IMR-90 (cell line): Measurements from ENCODE around the gene DSC2. TPM values are rescaled to one million over a fixed set of nuclear protein-coding genes. Genes with fewer than 3 reads are reported as not detected.

ENCODE experiments used
- ATAC-seq: fragments of 200-7000 bp; cut with Tn5 transposase; 2 replicates; pipeline ENCODE4 v1.9.1; 2020; ENCODE audit warnings: low read depth, mild to moderate bottlenecking, moderate library complexity
- BruUV-seq: library from RNA; stranded (reverse); fragments of 400-500 nt; replicated peaks from 2 replicates; lab custom pipeline; 2021; lab: Mats Ljungman, UMichigan
- CTCF ChIA-PET: fragments of 300-600 bp; formaldehyde crosslinking; extraction: SDS; loops from one replicate; lab custom pipeline; 2021; ENCODE audit warnings: antibody characterized with exemption; lab: Yijun Ruan, JAX
- POLR2A ChIA-PET: fragments of 300-600 bp; sonication (Branson Sonifier 250); formaldehyde crosslinking; loops from one replicate; lab custom pipeline; 2022; ENCODE audit warnings: antibody characterized with exemption; ENCODE audit not compliant: unreplicated experiment; lab: Charles Lee
- DNase-seq: peaks from one replicate; pipeline ENCODE4 v3.0.0; 2013
- H2AFZ ChIP-seq: replicated peaks from 2 replicates; pipeline ENCODE3; 2013; ENCODE audit warnings: low read length, mild to moderate bottlenecking; ENCODE audit not compliant: poor library complexity
- H2AK5ac ChIP-seq: 2 replicates; pipeline ENCODE4 v1.6.1; 2013; ENCODE audit warnings: low read depth, low read length, inconsistent platforms
- H2AK9ac ChIP-seq: replicated peaks from 2 replicates; pipeline ENCODE3; 2013; ENCODE audit warnings: mild to moderate bottlenecking, low read depth, low read length, moderate library complexity; ENCODE audit not compliant: poor library complexity
- H2BK120ac ChIP-seq: 2 replicates; pipeline ENCODE4 v1.6.1; 2013; ENCODE audit warnings: low read depth, low read length, inconsistent platforms
- H2BK15ac ChIP-seq: 3 replicates; pipeline ENCODE4 v1.6.1; 2013; ENCODE audit warnings: low read depth, low read length, inconsistent platforms
- H2BK20ac ChIP-seq: 2 replicates; pipeline ENCODE4 v1.6.1; 2013; ENCODE audit warnings: low read depth, mild to moderate bottlenecking, inconsistent platforms, low read length, moderate library complexity
- H2BK5ac ChIP-seq: 2 replicates; pipeline ENCODE4 v1.6.1; 2013; ENCODE audit warnings: mild to moderate bottlenecking, low read depth, low read length, inconsistent platforms; ENCODE audit not compliant: poor library complexity, severe bottlenecking
- H3K14ac ChIP-seq: replicated peaks from 2 replicates; pipeline ENCODE4 v1.6.1; 2013; ENCODE audit warnings: low read depth, low read length, inconsistent platforms
- H3K18ac ChIP-seq: 2 replicates; pipeline ENCODE4 v1.6.1; 2013; ENCODE audit warnings: low read depth, low read length, control low read depth
- H3K23ac ChIP-seq: 2 replicates; pipeline ENCODE4 v1.6.1; 2013; ENCODE audit warnings: low read depth, low read length, inconsistent platforms
- H3K27ac ChIP-seq: 2 replicates; pipeline ENCODE4 v1.5.1; 2013; ENCODE audit warnings: mild to moderate bottlenecking, control low read depth, low read length; ENCODE audit not compliant: insufficient read depth
- H3K27me3 ChIP-seq: 2 replicates; pipeline ENCODE4 v1.6.1; 2013; ENCODE audit warnings: low read length; ENCODE audit not compliant: control insufficient read depth, insufficient read depth
- H3K36me3 ChIP-seq: 2 replicates; pipeline ENCODE4 v1.6.1; 2013; ENCODE audit warnings: low read length, mixed read lengths; ENCODE audit not compliant: control insufficient read depth, insufficient read depth
- H3K4ac ChIP-seq: 2 replicates; pipeline ENCODE4 v1.6.1; 2013; ENCODE audit warnings: low read depth, low read length, inconsistent platforms
- H3K4me1 ChIP-seq: 2 replicates; pipeline ENCODE4 v1.6.1; 2013; ENCODE audit warnings: low read length, mixed read lengths; ENCODE audit not compliant: control insufficient read depth, insufficient read depth
- H3K4me2 ChIP-seq: 2 replicates; pipeline ENCODE4 v1.6.1; 2013; ENCODE audit warnings: low read depth, mild to moderate bottlenecking, control low read depth, low read length, moderate library complexity
- H3K4me3 ChIP-seq: 2 replicates; pipeline ENCODE4 v1.5.1; 2013; ENCODE audit warnings: low read depth, mild to moderate bottlenecking, control low read depth, low read length, moderate library complexity; ENCODE audit not compliant: insufficient read depth
- H3K56ac ChIP-seq: 2 replicates; pipeline ENCODE4 v1.6.1; 2013; ENCODE audit warnings: low read length, inconsistent platforms; ENCODE audit not compliant: insufficient read depth; ENCODE audit errors: extremely low read depth
- H3K79me1 ChIP-seq, 2 experiments: 2 replicates each; pipeline ENCODE4 v1.6.1; 2013; ENCODE audit warnings: low read length in 2 of 2, inconsistent platforms in 1 of 2, low read depth in 1 of 2
- H3K9ac ChIP-seq: 2 replicates; pipeline ENCODE4 v1.6.1; 2013; ENCODE audit warnings: low read depth, low read length, control low read depth
- H3K9me1 ChIP-seq: 2 replicates; pipeline ENCODE4 v1.6.1; 2013; ENCODE audit warnings: low read length, inconsistent platforms; ENCODE audit not compliant: insufficient read depth
- H3K9me3 ChIP-seq: 2 replicates; pipeline ENCODE4 v1.6.1; 2013; ENCODE audit warnings: low read length; ENCODE audit not compliant: control insufficient read depth, insufficient read depth
- H4K20me1 ChIP-seq: 2 replicates; pipeline ENCODE4 v1.6.1; 2013; ENCODE audit warnings: low read length, inconsistent platforms; ENCODE audit not compliant: insufficient read depth
- H4K5ac ChIP-seq: 2 replicates; pipeline ENCODE4 v1.6.1; 2013; ENCODE audit warnings: mild to moderate bottlenecking, low read depth, low read length, control low read depth
- H4K8ac ChIP-seq, 2 experiments: 2 replicates each; pipeline ENCODE4 v1.6.1; 2013; ENCODE audit warnings: low read depth in 2 of 2, low read length in 2 of 2, control low read depth in 1 of 2, inconsistent platforms in 1 of 2
- H4K91ac ChIP-seq: 2 replicates; pipeline ENCODE4 v1.6.1; 2013; ENCODE audit warnings: low read depth, low read length, inconsistent platforms; ENCODE audit not compliant: insufficient read depth
- BHLHE40 ChIP-seq: fragments of 150-350 bp; IDR thresholded peaks from 2 replicates; pipeline ENCODE4 v1.6.1; 2016; ENCODE audit warnings: mild to moderate bottlenecking, low read depth, low read length
- CEBPB ChIP-seq: IDR thresholded peaks from 2 replicates; pipeline ENCODE4 v1.6.1; 2012; ENCODE audit warnings: low read depth, low read length, improper control_type of control experiment
- CHD1 ChIP-seq: IDR thresholded peaks from 2 replicates; pipeline ENCODE4 v1.6.1; 2012; ENCODE audit warnings: low read depth, low read length, improper control_type of control experiment
- ELK1 ChIP-seq: fragments of 150-350 bp; IDR thresholded peaks from 2 replicates; pipeline ENCODE4 v1.6.1; 2016; ENCODE audit warnings: low read depth, mild to moderate bottlenecking, low read length, moderate library complexity, borderline replicate concordance
- FOS ChIP-seq: fragments of 150-350 bp; IDR thresholded peaks from 2 replicates; pipeline ENCODE4 v1.6.1; 2016; ENCODE audit warnings: low read depth, low read length
- MAFK ChIP-seq: IDR thresholded peaks from 2 replicates; pipeline ENCODE4 v1.6.1; 2012; ENCODE audit warnings: low read depth, low read length, improper control_type of control experiment
- MAZ ChIP-seq: IDR thresholded peaks from 2 replicates; pipeline ENCODE4 v1.6.1; 2012; ENCODE audit warnings: low read depth, mild to moderate bottlenecking, low read length, improper control_type of control experiment, moderate library complexity, borderline replicate concordance
- MXI1 ChIP-seq: IDR thresholded peaks from 2 replicates; pipeline ENCODE4 v1.6.1; 2012; ENCODE audit warnings: low read depth, mild to moderate bottlenecking, low read length, moderate library complexity, borderline replicate concordance
- NFE2L2 ChIP-seq: fragments of 150-350 bp; IDR thresholded peaks from 2 replicates; pipeline ENCODE4 v1.6.1; 2016; ENCODE audit warnings: low read depth, mild to moderate bottlenecking, low read length
- POLR2A ChIP-seq: IDR thresholded peaks from 2 replicates; pipeline ENCODE4 v1.6.1; 2012; ENCODE audit warnings: mild to moderate bottlenecking, low read depth, low read length
- RAD21 ChIP-seq: IDR thresholded peaks from 2 replicates; pipeline ENCODE4 v1.6.1; 2012; ENCODE audit warnings: low read length, improper control_type of control experiment
- RCOR1 ChIP-seq: IDR thresholded peaks from 2 replicates; pipeline ENCODE4 v1.6.1; 2012; ENCODE audit warnings: mild to moderate bottlenecking, low read length, improper control_type of control experiment; ENCODE audit not compliant: insufficient replicate concordance
- RFX5 ChIP-seq: IDR thresholded peaks from 2 replicates; pipeline ENCODE4 v1.8.0; 2012; ENCODE audit warnings: low read depth, mild to moderate bottlenecking, low read length, moderate library complexity
- SMC3 ChIP-seq: fragments of 150-350 bp; IDR thresholded peaks from 2 replicates; pipeline ENCODE4 v1.6.1; 2016; ENCODE audit warnings: low read depth, mild to moderate bottlenecking, antibody characterized with exemption, low read length, moderate library complexity
- USF2 ChIP-seq: fragments of 150-350 bp; IDR thresholded peaks from 2 replicates; pipeline ENCODE4 v1.6.1; 2017; ENCODE audit warnings: mild to moderate bottlenecking, antibody characterized with exemption, low read length, low read depth
- WGBS, 2 experiments: methylation state at CpG; one replicate each; pipeline versions ENCODE4 v1.1.5 to v1.1.7; 2013; ENCODE audit warnings: missing lambda C conversion rate in 2 of 2; ENCODE audit not compliant: insufficient read length in 1 of 2; ENCODE audit errors: extremely low coverage in 2 of 2; 5-methylcytosine and 5-hydroxymethylcytosine counted together
- dilution Hi-C: fragments of 300-500 bp; cut with HindIII; formaldehyde crosslinking; loops from one replicate; pipeline ENCODE4 v1.14.3; 2018; ENCODE audit warnings: low sequenced_read_pairs; ENCODE audit not compliant: unreplicated experiment
- in situ Hi-C: fragments of 300-500 bp; cut with MboI; formaldehyde crosslinking; loops from 3 replicates; pipeline ENCODE4 v1.14.3; 2019; ENCODE audit warnings: low sequenced_read_pairs, inconsistent platforms, mixed read lengths
- intact Hi-C: fragments of 100-400 bp; cut with micrococcal nuclease; formaldehyde crosslinking; loops from 2 replicates; pipeline ENCODE4 v1.10.0; 2022
- polyA plus RNA-seq, 3 experiments: library from polyadenylated mRNA; depleted of rRNA; stranded (reverse); fragments of >200 nt; gene quantifications; 2 replicates each; pipeline ENCODE4 v1.2.3, GENCODE V29; 2012; ENCODE audit warnings: low replicate concordance in 1 of 3
- total RNA-seq: library from RNA; depleted of rRNA; stranded (reverse); fragments of >200 nt; gene quantifications from 2 replicates; pipeline ENCODE4 v1.2.3, GENCODE V29; 2012
- TF ChIP-seq, protein P1 (sequence below): conservative IDR thresholded peaks from 2 replicates; pipeline ENCODE4 v1.5.1; 2012; ENCODE audit warnings: mild to moderate bottlenecking, low read depth, low read length, improper control_type of control experiment

Gene DSC2
- total and polyA plus RNA-seq, 2 of the 4 experiments (the other 2 are of a cell fraction) = not detected

GRCh38 chr18:31116853-31117595 lies 14.8 kb upstream of the DSC2 start:
- H3K18ac ChIP-seq = no peak overlapping the region
- no peaks in the 10 kb centered on the region for H3K27me3 ChIP-seq
- ATAC-seq (no peak), DNase-seq (no peak)
- no peaks in the 10 kb centered on the region for H4K20me1 ChIP-seq
- dilution Hi-C loops (no loop called here), intact Hi-C loops (no loop called here), in situ Hi-C loops (no loop called here)
- H3K9me3 ChIP-seq = no peaks in the 10 kb centered on the region
- H2AFZ ChIP-seq = no peak overlapping the region
- H3K4ac ChIP-seq = no peak overlapping the region
- H3K9ac ChIP-seq = no peak overlapping the region
- no peaks in the 10 kb centered on the region for H3K4me1 ChIP-seq
- WGBS, 2 experiments = 17% methylated on average over 1 of the region's 2 CpGs; no CpG with 5 or more reads in 1 of the 2 experiments
- no peak overlapping the region for H3K56ac ChIP-seq
- H2AK5ac ChIP-seq = no peak overlapping the region
- no peak overlapping the region for H4K5ac ChIP-seq
- no peak overlapping the region for H3K23ac ChIP-seq
- TF ChIP-seq USF2 = no peak
- no peak for TF ChIP-seq MAFK
- TF ChIP-seq SMC3 = no peak
- TF ChIP-seq, protein P1, sequence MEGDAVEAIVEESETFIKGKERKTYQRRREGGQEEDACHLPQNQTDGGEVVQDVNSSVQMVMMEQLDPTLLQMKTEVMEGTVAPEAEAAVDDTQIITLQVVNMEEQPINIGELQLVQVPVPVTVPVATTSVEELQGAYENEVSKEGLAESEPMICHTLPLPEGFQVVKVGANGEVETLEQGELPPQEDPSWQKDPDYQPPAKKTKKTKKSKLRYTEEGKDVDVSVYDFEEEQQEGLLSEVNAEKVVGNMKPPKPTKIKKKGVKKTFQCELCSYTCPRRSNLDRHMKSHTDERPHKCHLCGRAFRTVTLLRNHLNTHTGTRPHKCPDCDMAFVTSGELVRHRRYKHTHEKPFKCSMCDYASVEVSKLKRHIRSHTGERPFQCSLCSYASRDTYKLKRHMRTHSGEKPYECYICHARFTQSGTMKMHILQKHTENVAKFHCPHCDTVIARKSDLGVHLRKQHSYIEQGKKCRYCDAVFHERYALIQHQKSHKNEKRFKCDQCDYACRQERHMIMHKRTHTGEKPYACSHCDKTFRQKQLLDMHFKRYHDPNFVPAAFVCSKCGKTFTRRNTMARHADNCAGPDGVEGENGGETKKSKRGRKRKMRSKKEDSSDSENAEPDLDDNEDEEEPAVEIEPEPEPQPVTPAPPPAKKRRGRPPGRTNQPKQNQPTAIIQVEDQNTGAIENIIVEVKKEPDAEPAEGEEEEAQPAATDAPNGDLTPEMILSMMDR = no peak
- TF ChIP-seq NFE2L2 = no peak
- no peak for TF ChIP-seq MAZ
- no peak for TF ChIP-seq BHLHE40
- TF ChIP-seq CEBPB = no peak
- no peak for TF ChIP-seq RCOR1
- no peak for TF ChIP-seq ELK1
- TF ChIP-seq MXI1 = no peak
- TF ChIP-seq FOS = no peak
- TF ChIP-seq CHD1 = no peak
- no peak for TF ChIP-seq RFX5
- TF ChIP-seq POLR2A = no peak
- no peak for TF ChIP-seq RAD21
- H2BK20ac ChIP-seq = no peak overlapping the region
- CTCF ChIA-PET = no interaction called here
- H2BK120ac ChIP-seq = no peak overlapping the region
- no peak overlapping the region for H4K91ac ChIP-seq
- H4K8ac ChIP-seq = no peak overlapping the region
- H3K4me3 ChIP-seq = no peak overlapping the region
- no peaks in the 10 kb centered on the region for H3K79me1 ChIP-seq
- no peak overlapping the region for H3K27ac ChIP-seq
- H2BK15ac ChIP-seq = no peak overlapping the region
- H2BK5ac ChIP-seq = no peak overlapping the region
- POLR2A ChIA-PET = no interaction called here
- H2AK9ac ChIP-seq = no peak overlapping the region
- no TSS peak for BruUV-seq
- no peak overlapping the region for H3K14ac ChIP-seq
- H3K9me1 ChIP-seq = no peaks in the 10 kb centered on the region
- no peaks in the 10 kb centered on the region for H3K36me3 ChIP-seq
- no peak overlapping the region for H3K4me2 ChIP-seq
